Panc1 (cell line): ENCODE data around the gene FOXJ2.

Experiments used
- POLR2AphosphoS5 ChIP-seq: IDR thresholded peaks from 2 replicates; pipeline ENCODE4 v1.6.1; 2012; ENCODE audit warnings: mild to moderate bottlenecking, low read depth, low read length, moderate library complexity
- TCF7L2 ChIP-seq: IDR thresholded peaks from 2 replicates; pipeline ENCODE4 v1.6.1; 2011; ENCODE audit warnings: mild to moderate bottlenecking, low read depth, low read length, inconsistent platforms
- TF ChIP-seq, protein P1 (sequence below): fragments of 450-650 bp; IDR thresholded peaks from 2 replicates; pipeline ENCODE4 v1.5.1; 2017; ENCODE audit warnings: mild to moderate bottlenecking

DNA sequence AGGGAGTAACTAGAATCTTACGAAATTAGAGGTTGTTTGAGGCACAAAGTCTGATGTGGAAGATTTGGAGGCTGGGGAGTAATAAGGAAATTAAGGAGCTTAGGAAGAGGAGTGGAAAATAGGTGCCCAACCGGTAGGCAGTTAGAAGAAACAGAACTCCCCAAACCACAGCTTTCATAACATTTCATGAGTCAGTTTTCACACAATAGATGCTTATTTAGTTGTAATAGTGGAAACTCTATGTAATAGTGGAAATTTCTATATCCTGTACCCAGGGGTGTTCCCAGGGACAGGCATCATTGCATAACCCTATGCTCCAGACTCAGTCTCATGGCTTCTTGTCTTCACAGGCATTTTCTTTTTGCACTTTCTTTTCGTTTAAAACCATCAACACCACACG is 25.3 kb downstream of the FOXJ2 start:
- TF ChIP-seq, protein P1, sequence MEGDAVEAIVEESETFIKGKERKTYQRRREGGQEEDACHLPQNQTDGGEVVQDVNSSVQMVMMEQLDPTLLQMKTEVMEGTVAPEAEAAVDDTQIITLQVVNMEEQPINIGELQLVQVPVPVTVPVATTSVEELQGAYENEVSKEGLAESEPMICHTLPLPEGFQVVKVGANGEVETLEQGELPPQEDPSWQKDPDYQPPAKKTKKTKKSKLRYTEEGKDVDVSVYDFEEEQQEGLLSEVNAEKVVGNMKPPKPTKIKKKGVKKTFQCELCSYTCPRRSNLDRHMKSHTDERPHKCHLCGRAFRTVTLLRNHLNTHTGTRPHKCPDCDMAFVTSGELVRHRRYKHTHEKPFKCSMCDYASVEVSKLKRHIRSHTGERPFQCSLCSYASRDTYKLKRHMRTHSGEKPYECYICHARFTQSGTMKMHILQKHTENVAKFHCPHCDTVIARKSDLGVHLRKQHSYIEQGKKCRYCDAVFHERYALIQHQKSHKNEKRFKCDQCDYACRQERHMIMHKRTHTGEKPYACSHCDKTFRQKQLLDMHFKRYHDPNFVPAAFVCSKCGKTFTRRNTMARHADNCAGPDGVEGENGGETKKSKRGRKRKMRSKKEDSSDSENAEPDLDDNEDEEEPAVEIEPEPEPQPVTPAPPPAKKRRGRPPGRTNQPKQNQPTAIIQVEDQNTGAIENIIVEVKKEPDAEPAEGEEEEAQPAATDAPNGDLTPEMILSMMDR = no peak
- TF ChIP-seq POLR2AphosphoS5 (no peak), TCF7L2 (no peak)
